Stimulated activated CD4-positive, alpha-beta T cell treated with anti-CD3 and anti-CD28 coated beads, Interleukin-1b, Interleukin-23, amount 100 ng/mL, for 48 hours (primary cell): ENCODE results near the gene S100A4.
"Not testable (repeated sequence)": the region's sequence is repeated elsewhere in the genome, so short reads cannot be mapped to it uniquely, and the experiment has no call there.

ENCODE experiments used
- DNase-seq: peaks from one replicate; pipeline ENCODE4 v3.0.0-alpha.2; 2020

Gene S100A4

DNA sequence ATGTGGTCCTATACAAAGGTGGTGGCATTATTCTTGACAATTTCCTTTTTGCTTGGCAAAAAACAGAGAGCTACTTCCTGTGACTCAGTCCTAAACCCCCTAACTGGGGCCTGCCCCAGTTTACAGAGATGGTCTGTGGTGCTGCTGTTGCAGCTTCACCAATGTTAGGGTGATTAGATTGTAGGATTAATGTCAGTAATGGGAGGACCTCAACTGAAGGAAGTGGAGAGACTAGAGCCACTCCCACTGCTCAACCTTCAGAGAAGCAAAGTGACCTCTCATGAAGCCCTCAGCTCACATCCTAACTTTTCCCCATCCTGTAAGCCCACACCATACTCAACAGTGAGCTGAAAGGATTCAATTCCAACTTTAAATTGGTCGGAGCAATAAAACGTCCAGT is 13.4 kb downstream of the S100A4 start:
- peak; percentile 50 for DNase-seq

DNA sequence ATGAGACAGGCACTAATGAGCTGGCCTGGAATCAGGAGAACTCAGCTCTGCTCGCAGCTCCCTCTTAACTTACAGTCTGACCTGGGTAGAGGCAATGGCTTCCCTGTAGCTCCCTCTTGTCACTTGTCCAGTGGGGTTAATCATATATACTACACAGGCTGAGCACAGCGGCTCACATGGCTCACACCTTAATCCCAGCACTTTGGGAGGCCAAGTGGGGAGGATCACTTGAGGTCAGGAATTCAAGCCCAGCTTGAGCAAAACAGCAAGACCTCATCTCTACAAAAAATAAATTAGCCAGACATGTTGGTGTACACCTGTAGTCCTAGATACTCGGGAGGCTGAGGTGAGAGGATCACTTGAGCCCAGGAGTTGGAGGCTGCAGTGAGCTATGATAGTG is 14.0 kb downstream of the S100A4 start:
- DNase-seq = no peak

DNA sequence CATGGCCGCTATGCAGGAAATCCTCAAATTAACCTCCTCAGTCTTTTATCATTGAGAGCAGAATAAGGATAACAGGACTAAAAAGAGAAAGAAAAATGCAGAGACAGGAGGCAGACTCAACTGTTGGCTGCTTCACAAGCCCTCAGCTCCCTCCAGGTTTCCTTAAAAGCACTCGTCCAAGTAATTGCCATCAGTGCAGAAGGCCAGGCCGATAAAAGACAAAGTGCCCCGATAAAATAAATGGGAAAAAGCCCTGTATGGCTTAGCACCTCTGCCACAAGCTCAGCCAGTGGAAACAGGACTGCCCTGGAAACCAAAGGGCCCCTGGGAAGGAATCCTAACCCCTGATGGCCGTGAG is 17.9 kb downstream of the S100A4 start:
- DNase-seq = no peak

DNA sequence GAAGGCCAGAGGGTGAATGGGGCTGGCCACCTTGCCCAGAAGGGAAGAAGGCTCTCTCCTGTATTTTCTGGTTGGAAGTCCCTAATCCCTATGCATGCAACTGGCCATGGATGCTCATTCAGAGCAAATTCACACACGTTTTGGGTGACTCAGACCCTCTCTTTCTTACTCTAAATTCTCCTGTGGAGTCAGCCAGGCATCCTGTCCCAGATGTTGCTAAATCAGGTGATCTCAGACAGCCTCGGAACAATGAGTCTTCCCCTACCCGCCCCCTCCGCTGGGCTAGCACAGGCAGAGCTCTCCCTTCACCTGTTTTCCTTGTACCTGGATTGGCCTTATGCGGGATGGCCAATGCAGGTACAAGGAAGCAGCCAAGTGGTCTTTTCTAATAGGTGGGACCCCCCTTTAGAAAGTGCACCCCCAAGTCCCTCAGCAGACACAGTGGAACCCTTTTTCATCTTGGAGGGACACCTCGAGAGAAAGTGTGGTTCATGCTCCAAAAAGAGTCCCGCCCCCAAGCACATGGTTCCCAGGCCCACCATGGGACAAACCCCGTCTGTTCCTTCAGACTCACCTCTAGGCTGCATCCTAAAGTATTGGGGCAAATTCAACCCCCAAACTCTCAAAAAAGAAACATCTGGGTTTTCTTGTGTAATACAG is 18.5 kb downstream of the S100A4 start:
- no peak for DNase-seq

DNA sequence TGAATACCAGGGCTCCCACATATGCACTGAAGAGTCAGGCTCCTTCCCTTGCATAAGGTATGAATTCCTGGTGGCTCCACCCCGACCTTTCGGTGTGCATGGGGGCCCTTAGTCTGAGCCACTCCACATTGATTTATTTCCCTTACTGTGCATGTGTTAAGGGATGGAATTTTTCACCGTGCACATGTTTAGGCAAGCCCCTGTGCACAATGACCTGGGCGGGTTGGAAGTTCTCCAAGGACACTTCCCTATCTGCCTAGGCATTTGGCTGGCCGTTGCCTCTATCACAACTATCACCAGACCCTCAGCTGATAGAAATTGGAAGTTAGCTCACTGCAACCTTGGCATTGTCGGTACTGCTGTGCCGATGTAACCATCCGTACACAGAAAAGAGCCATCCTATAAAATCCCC is 19.5 kb downstream of the S100A4 start:
- DNase-seq = no peak

DNA sequence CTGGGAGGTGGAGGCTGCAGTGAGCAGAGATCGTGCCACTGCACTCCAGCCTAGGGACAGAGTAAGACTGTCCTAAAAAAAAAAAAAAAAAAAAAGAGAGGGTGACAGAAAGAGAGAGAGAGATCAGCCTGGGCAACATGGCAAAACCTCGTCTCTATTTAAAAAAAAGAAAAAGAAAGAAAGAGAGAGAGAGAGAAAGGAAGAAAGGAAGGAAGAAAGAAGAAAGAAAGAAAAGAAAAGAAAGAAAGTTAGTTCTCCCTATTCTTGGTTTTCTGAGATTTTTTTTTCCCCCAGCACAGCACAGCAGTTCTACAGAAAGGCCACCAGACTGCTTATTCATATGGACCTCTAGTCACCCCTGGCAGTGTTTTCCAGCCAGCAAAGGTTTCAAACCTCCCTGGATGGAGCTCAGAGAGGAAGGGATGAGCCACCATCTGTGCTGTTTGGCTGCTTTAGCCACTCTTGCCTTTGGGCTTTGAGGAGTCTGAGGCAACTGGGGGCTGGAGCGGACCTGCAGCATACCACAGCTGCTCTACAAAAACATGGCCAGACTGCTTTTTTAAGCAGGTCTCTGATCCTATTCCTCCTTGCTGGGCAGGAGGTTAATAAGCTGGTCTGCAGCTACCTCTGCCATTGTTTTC is 20.4 kb downstream of the S100A4 start:
- no peak for DNase-seq

DNA sequence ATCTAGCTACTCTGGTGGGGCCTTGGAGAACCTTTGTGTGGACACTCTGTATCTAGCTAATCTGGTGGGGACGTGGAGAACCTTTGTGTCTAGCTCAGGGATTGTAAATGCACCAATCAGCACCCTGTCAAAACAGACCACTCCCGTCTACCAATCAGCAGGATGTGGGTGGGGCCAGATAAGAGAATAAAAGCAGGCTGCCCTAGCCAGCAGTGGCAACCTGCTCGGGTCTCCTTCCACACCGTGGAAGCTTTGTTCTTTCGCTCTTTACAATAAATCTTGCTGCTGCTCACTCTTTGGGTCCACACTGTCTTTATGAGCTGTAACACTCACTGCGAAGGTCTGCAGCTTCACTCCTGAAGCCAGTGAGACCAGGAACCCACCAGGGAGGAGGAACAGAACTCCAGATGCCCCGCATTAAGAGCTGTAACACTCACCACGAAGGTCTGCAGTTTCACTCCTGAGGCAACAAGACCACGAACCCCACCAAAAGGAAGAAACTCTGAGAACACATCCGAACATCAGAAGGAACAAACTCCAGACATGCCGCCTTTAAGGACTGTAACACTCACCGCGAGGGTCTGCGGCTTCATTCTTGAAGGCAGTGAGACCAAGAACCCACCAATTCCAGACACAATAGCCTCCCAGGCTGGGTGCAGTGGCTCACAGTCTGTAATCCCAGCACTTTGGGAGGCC is 23.1 kb downstream of the S100A4 start:
- DNase-seq = not testable (repeated sequence)

DNA sequence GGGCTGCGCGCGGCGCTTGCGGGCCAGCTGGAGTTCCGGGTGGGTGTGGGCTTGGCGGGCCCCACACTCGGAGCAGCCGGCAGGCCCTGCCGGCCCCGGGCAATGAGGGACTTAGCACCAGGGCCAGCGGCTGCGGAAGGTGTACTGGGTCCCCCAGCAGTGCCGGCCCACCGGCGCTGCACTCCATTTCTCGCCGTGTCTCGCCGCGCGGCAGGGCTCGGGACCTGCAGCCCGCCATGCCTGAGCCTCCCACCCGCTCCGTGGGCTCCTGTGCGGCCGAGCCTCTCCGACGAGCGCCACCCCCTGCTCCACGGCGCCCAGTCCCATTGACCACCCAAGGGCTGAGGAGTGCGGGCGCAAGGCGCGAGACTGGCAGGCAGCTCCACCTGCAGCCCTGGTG is 23.8 kb downstream of the S100A4 start:
- DNase-seq = not testable (repeated sequence)

DNA sequence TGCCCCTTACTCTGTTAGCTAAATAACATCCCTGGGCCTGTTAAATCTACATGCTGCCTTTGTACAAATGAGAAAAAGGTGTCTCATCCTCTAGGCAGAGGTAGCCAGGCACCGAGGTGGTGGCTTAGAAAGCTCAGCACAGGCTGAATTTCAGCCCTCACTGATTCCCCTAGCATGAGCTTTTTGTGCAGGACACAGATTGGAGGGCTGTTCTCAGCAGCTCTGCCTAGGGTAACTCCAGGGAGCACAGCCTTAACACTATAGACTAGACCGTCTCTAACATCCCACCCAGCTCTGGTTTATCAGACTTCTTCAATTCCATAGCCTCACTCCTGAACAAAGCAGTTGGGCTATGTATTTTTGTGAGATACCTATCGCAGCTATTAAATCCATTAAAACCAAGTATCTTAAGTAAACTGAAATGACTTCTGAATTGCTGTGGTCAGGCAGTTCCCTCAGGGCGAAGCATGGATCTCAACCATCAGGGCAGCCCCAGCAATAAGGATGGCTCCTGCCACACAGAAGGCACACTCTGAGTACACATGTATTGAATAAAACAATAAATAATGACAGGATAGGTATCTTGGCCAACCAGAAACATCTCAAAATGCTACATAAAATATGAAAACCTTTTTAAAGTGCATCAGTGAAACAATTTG is 24.7 kb downstream of the S100A4 start:
- DNase-seq = no peak

DNA sequence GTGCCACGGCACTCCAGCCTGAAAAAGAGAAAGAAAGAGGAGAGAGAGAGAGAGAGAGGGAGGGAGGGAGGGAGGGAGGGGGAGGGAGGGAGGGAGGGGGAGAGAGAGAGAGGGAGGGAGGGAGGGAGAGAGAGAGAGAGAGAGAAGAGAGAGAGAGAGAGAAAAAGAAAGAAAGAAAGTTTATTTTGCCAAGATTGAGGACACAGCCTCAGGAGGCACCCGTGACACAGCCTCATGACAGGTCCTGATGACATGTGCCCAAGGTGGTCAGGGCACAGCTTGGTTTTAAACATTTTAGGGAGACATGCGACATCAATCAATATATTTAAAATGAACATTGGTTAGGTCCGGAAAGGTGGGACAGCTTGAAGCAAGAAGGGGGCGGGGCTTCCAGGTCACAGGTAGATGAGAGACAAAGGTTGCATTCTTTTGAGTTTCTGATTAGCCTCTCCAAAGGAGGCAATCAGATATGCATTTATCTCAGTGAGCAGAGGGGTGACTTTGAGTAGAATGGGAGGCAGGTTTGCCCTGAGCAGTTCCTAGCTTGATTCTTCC is 25.4 kb downstream of the S100A4 start:
- DNase-seq = not testable (repeated sequence)

DNA sequence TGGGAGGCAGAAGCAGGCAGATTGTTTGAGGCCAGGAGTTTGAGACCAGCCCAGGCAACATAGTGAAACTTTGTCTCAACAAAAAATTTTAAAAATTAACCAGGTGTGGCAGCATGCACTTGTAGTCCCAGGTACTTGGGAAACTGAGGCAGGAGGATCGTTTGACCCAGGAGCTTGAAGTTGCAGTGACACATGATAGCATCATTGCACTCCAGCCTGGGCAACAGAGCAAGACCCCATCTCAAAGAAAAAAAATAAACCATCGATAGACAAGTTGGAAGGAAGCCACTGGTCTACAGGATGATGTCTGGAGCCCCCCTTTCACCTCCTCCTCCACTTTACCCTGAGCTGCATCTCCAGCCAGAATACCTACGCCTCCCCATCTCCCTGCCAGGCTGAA is 26.4 kb downstream of the S100A4 start:
- DNase-seq = no peak

DNA sequence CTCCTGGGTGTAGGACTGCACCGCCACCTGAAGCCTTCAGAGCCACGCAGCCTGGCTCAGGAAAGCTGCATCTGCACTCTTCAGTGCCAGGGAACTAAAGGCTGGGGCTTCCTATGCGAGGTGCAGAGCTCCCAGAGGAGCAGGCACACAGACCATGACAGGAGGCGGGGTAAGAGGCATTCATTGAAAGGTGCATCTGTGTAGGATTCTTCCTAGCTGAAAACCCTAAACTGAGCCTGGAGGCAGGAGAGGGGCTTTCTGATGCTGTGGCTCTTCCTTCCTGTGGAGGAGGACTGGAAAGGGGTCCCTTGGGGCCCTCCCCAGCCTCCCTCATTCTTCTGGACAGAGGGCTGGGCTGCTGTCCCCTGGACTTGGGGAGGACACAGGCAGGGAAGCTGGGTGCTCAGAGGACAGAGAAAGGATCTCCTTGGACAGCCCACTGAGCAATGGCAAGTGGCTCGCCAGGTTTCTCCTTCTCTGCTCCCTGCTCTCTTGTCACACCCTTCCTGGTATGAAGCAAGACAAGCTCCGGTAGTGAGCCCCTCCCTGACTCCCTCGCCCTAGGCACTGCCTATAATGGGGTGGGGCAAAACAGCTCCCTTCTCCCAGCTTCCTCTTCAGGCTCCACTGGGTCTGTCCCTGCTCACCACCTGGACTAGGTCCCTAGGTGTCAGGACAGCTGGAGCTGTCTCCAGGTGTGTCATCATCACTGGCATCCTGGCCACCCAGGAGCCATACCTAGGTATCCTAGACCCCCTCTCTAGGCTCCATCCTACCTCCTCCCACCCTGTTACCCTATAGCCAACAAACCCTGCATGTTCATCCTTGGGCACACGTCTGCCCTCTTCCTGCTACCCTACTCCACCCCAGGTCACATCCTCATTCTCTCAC is 29.9 kb downstream of the S100A4 start:
- DNase-seq = no peak

DNA sequence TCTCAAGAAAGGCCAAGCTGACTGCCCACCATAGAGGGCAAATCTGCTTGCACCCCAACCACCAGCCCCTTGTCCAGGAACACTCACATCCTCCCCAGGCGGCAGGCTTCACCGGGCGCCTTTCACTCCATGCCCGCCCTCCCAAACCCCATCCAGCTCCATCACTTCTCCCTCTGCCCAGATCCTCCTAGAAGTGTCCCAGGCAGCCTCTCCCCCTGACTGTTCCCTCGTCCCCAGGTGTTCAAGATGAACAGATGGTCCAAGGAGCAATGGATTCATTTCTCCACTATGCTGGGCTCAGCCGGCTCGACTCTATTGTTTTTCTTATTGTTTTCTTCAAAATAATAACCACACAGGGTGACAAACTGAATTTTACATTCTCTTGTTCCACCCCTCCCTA is 31.9 kb downstream of the S100A4 start:
- DNase-seq = no peak

DNA sequence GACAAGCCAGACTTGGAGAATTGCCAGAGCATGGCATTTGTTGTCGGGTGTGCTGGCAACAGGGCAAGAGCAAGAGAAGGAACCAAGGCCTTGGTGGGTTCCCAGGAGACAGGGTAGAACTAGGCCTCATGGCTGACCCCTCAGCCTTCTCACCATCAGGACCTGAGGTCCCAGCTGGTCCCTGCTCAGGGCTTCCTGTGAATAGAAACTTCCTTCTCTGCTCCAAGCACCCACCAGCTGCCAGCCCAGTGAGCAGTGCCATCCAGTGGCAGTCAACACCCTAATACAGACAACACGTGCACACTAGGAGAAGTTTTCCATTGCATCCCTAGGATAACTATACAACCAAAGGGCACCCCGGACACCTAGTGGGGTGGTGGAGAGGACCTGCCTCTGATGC is 32.6 kb downstream of the S100A4 start:
- DNase-seq = no peak

DNA sequence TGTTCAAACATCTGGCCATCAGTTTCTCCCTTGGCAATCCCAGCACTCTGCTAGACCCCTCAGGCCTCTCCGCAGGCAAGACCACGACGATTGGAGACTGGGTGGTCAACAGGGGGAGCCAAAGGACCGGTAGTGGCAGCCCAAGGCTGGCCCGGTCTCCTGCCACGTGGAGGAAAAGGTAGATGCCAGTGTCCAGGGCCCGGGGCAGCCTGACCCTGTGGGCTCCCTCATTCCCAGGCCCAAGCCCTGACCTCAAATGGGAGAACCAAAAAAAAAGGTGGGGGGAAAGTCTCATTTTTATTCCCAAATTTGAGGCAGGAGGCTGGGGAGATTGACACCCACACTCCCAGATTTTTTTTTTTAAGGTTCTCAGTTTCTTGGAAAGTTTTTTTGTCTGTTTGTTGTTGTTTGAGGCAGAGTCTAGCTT is 34.6 kb downstream of the S100A4 start:
- peak; percentile 78 for DNase-seq

DNA sequence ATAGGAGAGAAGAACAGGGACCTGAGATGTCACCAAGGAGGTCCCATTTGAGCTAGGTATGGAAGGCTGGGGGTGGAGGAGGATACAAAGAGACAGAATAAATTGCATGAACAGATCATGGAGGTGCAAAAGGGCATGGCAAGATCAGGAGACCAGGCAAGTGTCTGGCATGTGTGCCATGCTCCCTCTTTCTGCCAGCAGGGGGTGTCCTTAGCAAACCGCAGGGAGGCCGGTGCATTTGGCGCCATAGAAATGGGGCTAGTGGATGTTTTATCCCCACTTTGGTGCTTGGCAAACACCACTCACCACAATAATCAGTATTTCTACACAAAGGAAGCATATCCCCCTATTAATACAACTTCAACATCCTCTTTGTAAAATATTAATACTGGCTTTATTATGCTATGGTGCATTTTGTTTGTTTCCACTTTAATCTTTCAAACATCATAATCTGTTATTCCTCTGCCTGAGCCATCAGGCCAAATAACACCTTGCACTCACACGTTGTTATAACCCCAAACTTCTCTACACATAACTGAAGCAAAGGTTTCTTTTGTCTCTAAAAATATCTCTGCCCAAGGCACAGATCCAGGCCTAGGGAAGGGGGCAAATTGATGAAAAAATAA is 35.8 kb downstream of the S100A4 start:
- DNase-seq = peak; percentile 74

DNA sequence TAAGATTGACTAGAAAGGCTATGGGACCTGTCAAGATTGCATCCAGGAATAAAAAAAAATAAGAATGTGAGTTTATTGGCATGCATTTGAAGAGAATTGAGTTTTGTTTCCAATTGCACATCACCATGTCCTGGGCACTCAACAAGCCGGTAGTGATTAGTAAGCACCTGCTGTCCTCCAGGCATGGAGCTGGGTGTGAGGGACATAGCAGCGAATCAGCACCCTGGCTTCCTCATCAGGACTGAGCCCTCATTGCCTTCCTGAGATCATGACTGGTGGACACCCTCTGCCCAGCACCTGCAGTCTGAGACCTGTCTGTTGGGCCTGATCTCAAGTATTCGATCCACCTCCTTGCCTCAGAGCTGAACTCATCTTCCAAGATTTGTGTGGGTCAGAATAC is 36.6 kb downstream of the S100A4 start:
- DNase-seq = no peak

DNA sequence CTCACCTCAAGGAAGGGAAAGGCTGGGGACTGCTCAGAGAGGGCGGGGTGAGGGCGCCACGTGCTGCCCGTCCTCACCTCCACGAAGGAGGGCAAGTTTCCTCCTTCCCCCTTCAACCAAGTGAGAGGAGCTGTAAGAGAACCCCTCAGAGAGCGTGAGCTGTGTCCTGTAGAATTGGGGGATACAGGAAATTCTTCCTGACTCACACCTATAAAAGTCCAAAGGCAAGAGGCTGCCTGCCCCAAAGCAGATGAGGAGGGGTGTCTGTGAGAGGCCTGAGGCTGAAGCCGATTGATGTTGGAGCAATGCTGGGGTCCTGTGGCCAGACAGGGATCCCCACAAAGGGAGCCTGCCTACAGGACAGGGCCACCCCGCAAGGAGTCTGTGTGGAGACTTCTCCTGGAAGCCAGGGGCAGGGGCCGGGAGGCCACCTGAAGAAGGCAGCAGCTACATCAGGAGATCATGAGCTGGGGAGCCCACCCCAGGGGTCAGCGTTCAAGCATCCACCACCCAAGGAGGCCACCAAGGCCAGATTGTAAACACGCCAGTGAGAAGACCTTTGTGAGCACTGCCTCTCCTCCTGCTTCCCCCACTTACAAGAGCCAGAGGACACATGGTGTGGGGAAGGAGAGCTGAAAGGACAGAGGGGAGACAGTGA is 37.6 kb downstream of the S100A4 start:
- no peak for DNase-seq

DNA sequence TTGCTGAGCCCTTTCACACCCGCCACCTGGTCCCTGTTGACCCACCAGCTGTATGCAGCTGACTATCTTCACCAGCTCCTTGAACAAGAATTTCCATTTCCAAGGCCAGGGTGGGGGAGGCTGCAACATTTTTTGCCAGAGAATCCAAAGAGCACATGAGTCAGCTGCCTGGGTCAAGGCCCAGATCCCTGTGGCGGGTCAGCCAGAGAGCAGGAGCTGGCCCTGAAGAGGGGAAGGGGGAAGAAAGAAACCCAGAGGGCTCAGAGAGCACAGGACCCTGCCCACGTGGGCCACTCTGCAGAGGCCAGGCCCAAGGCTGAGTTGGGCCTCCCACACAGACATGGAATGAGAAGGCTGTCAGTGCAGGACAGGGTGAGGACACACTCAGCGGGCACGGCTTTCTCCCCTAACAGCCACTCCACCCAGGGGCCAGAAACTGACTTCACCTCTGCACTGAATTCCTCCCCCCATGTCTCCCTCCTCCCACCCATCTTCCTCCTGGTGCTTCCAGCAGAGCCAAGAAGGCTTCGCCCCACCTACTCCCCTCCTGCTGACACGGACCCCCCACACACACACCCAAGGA is 38.7 kb downstream of the S100A4 start:
- no peak for DNase-seq

DNA sequence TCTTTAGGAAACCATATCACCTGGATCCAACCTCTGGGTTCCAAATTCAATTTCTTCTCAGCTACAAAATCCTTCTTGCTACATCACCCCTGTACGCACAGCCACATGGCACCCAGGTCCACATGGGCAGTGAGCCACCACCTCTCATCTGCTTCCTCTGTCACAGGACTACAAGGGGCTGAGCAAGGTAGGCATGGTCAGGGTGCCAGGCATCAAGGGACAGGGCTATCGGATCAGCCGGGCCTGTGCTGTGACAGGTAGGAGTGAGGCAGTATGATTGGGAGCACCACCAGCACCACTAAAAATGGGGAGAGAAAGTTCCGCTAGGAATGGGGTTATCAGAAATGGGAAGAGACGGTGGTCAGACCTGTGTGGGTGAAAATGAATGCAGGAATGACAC is 39.2 kb downstream of the S100A4 start:
- no peak for DNase-seq

DNA sequence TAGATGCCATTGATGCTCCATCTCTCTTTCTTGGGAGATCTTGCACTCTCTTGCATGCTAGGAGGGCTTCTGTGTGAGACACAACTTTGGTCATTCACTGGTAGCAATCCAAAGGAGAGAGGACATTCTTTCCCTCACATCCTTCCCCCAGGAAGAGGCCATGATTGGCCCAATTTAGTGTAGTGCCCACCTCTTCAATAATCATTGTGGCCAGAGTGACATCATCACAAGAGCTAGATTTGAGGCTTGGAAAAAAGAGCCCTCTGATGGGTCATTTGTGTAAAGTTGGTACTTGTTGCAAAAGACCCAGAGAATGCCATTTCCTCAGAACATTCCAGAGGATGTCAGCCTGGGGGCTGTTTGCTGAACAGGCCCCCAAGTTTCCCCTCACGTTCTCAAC is 40.0 kb downstream of the S100A4 start:
- no peak for DNase-seq
